OCI-LY3 (cell line): ENCODE measurements around the gene RELT.

Experiments used
- CTCF ChIP-seq: fragments of 200-600, 300-600 bp; sonication (generic); IDR thresholded peaks from 2 replicates; pipeline ENCODE4 v1.5.1; 2014; ENCODE audit warnings: antibody characterized with exemption, low read length, low read depth
- EZH2phosphoT487 ChIP-seq: fragments of 200-600 bp; shearing (Covaris generic); IDR thresholded peaks from 2 replicates; pipeline ENCODE4 v1.6.1; 2018; ENCODE audit warnings: antibody characterized with exemption, mixed run types, low read depth

- TF ChIP-seq CTCF: no peak
- no peak for TF ChIP-seq EZH2phosphoT487
Observed at GRCh38 chr11:73394416-73395296, 18.5 kb downstream of the RELT start.
